ENCODE results near the gene FTH1. TPM values are rescaled to one million over a fixed set of nuclear protein-coding genes. Genes with fewer than 3 reads are reported as not detected.

FTH1 gene
- total RNA-seq, 1 experiment from 2014 or later, result 1,565 TPM

GRCh38 chr11:61980783-61981541, 13.5 kb upstream of the FTH1 start:
- peak overlapping the region; percentile 25 for H3K27ac Mint-ChIP-seq (ENCODE audit: unreplicated experiment)
- H3K9me3 Mint-ChIP-seq (ENCODE audit: unreplicated experiment), result peaks cover 3% of the 10 kb centered on the region
- intact Hi-C loops (cut with micrococcal nuclease; ENCODE audit: unreplicated experiment), result no loop called here
- BruUV-seq (replicated peaks), result no TSS peak
- Histone ChIP-seq H3K4me3 (ENCODE audit: low read depth, low read length) (no peak overlapping the region), H3K36me3 (ENCODE audit: control insufficient read depth, insufficient read depth, low read length) (no peaks in the 10 kb centered on the region), H3K9me3 (no peaks in the 10 kb centered on the region), H3K27me3 (replicated peaks; ENCODE audit: control insufficient read depth, insufficient read depth, low read length) (no peaks in the 10 kb centered on the region), H3K4me1 (peaks cover 17% of the 10 kb centered on the region)
- H3K36me3 Mint-ChIP-seq (ENCODE audit: insufficient read depth, unreplicated experiment), result peaks cover 12% of the 10 kb centered on the region
- DNase-seq, result no peak
- CTCF ChIA-PET, result no interaction called here
- TF ChIP-seq CTCF (IDR thresholded peaks at IDR 0.05; ENCODE audit: insufficient read depth in 1 of 2, low read depth in 1 of 2, low read length in 1 of 2, severe bottlenecking in 1 of 2, unreplicated experiment in 1 of 2), result no peak
- POLR2A ChIA-PET, result interaction anchor here (0.7 to 0.9 kb wide), 2 partner anchors 22 to 32 kb away, joined by 3 read pairs; no protein-coding TSS in a partner anchor
- H3K4me1 Mint-ChIP-seq (ENCODE audit: low read depth, unreplicated experiment), result peaks cover 16% of the 10 kb centered on the region
- H3K27me3 Mint-ChIP-seq (ENCODE audit: insufficient read depth, unreplicated experiment), result no peaks in the 10 kb centered on the region
- no peak overlapping the region for H3K4me3 Mint-ChIP-seq (ENCODE audit: unreplicated experiment)

GRCh38 chr11:61978703-61979661, 11.5 kb upstream of the FTH1 start:
- intact Hi-C loops (cut with micrococcal nuclease; ENCODE audit: unreplicated experiment), result no loop called here
- Mint-ChIP-seq H3K27ac (ENCODE audit: unreplicated experiment) (no peak overlapping the region), H3K4me3 (ENCODE audit: unreplicated experiment) (no peak overlapping the region), H3K36me3 (ENCODE audit: insufficient read depth, unreplicated experiment) (peaks cover 6% of the 10 kb centered on the region), H3K4me1 (ENCODE audit: low read depth, unreplicated experiment) (peaks cover 14% of the 10 kb centered on the region), H3K27me3 (ENCODE audit: insufficient read depth, unreplicated experiment) (no peaks in the 10 kb centered on the region), H3K9me3 (ENCODE audit: unreplicated experiment) (no peaks in the 10 kb centered on the region)
- BruUV-seq (replicated peaks), result no TSS peak
- H3K9me3 ChIP-seq, result no peaks in the 10 kb centered on the region
- no peak overlapping the region for H3K4me3 ChIP-seq (ENCODE audit: low read depth, low read length)
- ChIA-PET POLR2A (interaction anchor here (1.8 kb wide), 1 partner anchor 11 kb away, joined by 12 read pairs; the partner anchor contains the start of gene FTH1), CTCF (interaction anchor here (0.6 kb wide), 1 partner anchor 8 kb away, joined by 3 read pairs; no protein-coding TSS in a partner anchor)
- H3K36me3 ChIP-seq (ENCODE audit: control insufficient read depth, insufficient read depth, low read length), result no peaks in the 10 kb centered on the region
- DNase-seq, result no peak
- no peak for TF ChIP-seq CTCF (IDR thresholded peaks at IDR 0.05; ENCODE audit: insufficient read depth in 1 of 2, low read depth in 1 of 2, low read length in 1 of 2, severe bottlenecking in 1 of 2, unreplicated experiment in 1 of 2)
- peaks cover 13% of the 10 kb centered on the region for H3K4me1 ChIP-seq
- H3K27me3 ChIP-seq (replicated peaks; ENCODE audit: control insufficient read depth, insufficient read depth, low read length), result no peaks in the 10 kb centered on the region

- peaks cover 13% of the 10 kb centered on the region for H3K36me3 Mint-ChIP-seq (ENCODE audit: insufficient read depth, unreplicated experiment)
- no peaks in the 10 kb centered on the region for H3K9me3 ChIP-seq
- no TSS peak for BruUV-seq (replicated peaks)
- no peaks in the 10 kb centered on the region for H3K36me3 ChIP-seq (ENCODE audit: control insufficient read depth, insufficient read depth, low read length)
- H3K27me3 Mint-ChIP-seq (ENCODE audit: insufficient read depth, unreplicated experiment), result no peaks in the 10 kb centered on the region
- H3K9me3 Mint-ChIP-seq (ENCODE audit: unreplicated experiment), result no peaks in the 10 kb centered on the region
- POLR2A ChIA-PET, result interaction anchor here (0.6 kb wide), 1 partner anchor 9 kb away, joined by 3 read pairs; no protein-coding TSS in a partner anchor
- TF ChIP-seq CTCF (IDR thresholded peaks at IDR 0.05; ENCODE audit: insufficient read depth in 1 of 2, low read depth in 1 of 2, low read length in 1 of 2, severe bottlenecking in 1 of 2, unreplicated experiment in 1 of 2), result no peak
- H3K4me1 ChIP-seq, result peaks cover 32% of the 10 kb centered on the region
- H3K27me3 ChIP-seq (replicated peaks; ENCODE audit: control insufficient read depth, insufficient read depth, low read length), result no peaks in the 10 kb centered on the region
- H3K4me3 Mint-ChIP-seq (ENCODE audit: unreplicated experiment), result no peak overlapping the region
- CTCF ChIA-PET, result interaction anchor here (0.7 to 1.3 kb wide), 4 partner anchors 9 to 293 kb away, joined by 3 to 4 read pairs (median 3); partner anchors contain the start of genes FTH1 and SCGB2A2
- no peak overlapping the region for H3K4me3 ChIP-seq (ENCODE audit: low read depth, low read length)
- no peak overlapping the region for H3K27ac Mint-ChIP-seq (ENCODE audit: unreplicated experiment)
- peaks cover 29% of the 10 kb centered on the region for H3K4me1 Mint-ChIP-seq (ENCODE audit: low read depth, unreplicated experiment)
- no peak for DNase-seq
- intact Hi-C loops (cut with micrococcal nuclease; ENCODE audit: unreplicated experiment), result no loop called here
Measured at GRCh38 chr11:61976813-61977475, 9.5 kb upstream of the FTH1 start.
